Measurements from ENCODE around the gene ZBTB46. TPM values are rescaled to one million over a fixed set of nuclear protein-coding genes. Genes with fewer than 3 reads are reported as not detected.
"Not testable (repeated sequence)": the region's sequence is repeated elsewhere in the genome, so short reads cannot be mapped to it uniquely, and the experiment has no call there.

ZBTB46 gene
- total RNA-seq, 1 donor = 13.8 TPM

DNA sequence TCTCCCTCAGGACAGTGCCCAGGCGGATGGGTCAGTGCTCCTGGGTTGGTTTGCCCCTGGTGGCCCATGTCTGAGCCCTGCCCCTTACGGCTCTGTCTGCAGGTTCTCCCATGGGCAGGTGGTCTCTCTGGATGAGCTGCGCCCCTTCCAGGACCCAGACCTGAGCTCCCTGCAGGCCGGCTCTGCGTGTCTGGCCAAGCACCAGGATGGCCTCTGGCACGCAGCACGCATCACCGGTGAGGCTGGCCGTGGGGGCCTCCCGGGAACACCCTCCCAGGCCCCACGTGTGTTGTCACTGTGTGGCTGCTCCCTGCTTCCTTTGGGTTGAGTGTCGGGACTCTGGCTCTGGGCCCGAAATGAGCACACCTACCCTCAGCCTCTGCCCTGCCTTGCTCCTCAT, 97.9 kb downstream of the ZBTB46 start:
- TF ChIP-seq, protein P1, sequence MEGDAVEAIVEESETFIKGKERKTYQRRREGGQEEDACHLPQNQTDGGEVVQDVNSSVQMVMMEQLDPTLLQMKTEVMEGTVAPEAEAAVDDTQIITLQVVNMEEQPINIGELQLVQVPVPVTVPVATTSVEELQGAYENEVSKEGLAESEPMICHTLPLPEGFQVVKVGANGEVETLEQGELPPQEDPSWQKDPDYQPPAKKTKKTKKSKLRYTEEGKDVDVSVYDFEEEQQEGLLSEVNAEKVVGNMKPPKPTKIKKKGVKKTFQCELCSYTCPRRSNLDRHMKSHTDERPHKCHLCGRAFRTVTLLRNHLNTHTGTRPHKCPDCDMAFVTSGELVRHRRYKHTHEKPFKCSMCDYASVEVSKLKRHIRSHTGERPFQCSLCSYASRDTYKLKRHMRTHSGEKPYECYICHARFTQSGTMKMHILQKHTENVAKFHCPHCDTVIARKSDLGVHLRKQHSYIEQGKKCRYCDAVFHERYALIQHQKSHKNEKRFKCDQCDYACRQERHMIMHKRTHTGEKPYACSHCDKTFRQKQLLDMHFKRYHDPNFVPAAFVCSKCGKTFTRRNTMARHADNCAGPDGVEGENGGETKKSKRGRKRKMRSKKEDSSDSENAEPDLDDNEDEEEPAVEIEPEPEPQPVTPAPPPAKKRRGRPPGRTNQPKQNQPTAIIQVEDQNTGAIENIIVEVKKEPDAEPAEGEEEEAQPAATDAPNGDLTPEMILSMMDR (IDR thresholded peaks at IDR 0.05; ENCODE audit: insufficient read depth, low read depth, low read length) = no peak
- DNase-seq (ENCODE audit: low read depth) = no peak
- H3K4me3 ChIP-seq (ENCODE audit: low read depth, low read length) = no peak overlapping the region

GRCh38 chr20:63732118-63733095, 98.7 kb downstream of the ZBTB46 start:
- TF ChIP-seq, protein P1 (IDR thresholded peaks at IDR 0.05; ENCODE audit: insufficient read depth, low read depth, low read length) = no peak
- no peak for DNase-seq (ENCODE audit: low read depth)
- no peak overlapping the region for H3K4me3 ChIP-seq (ENCODE audit: low read depth, low read length)

- no peak overlapping the region for H3K4me3 ChIP-seq (ENCODE audit: low read depth, low read length)
- TF ChIP-seq, protein P1 (IDR thresholded peaks at IDR 0.05; ENCODE audit: insufficient read depth, low read depth, low read length) = no peak
- DNase-seq (ENCODE audit: low read depth) = no peak
Measured at GRCh38 chr20:63731410-63731809, 99.7 kb downstream of the ZBTB46 start.

DNA sequence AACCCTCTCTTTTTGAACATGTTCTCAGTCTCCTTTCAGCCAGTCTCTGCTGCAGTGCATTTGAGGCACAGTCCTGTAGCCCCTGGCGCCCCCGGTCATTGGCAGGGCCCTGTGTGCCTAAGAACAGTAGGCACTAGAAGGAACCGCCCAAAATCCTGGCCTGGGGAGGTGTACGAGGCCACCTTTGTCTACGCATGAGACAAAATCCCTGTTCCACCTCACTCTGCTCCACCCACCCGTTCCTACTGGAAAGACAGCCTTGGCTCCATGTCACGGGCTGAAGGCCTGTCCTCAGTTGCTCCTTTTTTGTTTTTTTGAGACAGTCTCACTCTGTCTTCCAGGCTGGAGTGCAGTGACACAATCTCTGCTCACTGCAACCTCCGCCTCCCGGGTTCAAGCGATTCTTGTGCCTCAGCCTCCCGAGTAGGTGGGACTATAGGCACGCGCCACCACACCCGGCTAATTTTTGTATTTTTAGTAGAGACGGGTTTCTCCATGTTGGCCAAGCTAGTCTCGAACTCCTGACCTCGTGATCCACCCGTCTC, 100.8 kb downstream of the ZBTB46 start:
- not testable (repeated sequence) for H3K4me3 ChIP-seq (ENCODE audit: low read depth, low read length); DNase-seq (ENCODE audit: low read depth)

DNA sequence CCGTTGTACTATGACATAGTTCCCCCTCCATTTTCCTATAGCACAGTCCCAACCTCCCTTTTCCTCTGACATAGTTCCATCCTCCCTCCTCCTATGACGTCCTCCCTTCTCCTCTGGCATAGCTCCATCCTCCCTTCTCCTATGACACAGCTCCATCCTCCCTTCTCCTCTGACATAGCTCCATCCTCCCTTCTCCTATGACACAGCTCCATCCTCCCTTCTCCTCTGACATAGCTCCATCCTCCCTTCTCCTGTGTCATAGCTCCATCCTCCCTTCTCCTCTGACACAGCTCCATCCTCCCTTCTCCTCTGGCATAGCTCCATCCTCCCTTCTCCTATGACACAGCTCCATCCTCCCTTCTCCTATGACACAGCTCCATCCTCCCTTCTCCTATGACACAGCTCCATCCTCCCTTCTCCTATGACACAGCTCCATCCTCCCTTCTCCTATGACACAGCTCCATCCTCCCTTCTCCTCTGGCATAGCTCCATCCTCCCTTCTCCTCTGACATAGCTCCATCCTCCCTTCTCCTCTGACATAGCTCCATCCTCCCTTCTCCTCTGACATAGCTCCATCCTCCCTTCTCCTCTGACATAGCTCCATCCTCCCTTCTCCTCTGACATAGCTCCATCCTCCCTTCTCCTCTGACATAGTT, 108.0 kb downstream of the ZBTB46 start:
- H3K4me3 ChIP-seq (ENCODE audit: low read depth, low read length); DNase-seq (ENCODE audit: low read depth): not testable (repeated sequence)

DNA sequence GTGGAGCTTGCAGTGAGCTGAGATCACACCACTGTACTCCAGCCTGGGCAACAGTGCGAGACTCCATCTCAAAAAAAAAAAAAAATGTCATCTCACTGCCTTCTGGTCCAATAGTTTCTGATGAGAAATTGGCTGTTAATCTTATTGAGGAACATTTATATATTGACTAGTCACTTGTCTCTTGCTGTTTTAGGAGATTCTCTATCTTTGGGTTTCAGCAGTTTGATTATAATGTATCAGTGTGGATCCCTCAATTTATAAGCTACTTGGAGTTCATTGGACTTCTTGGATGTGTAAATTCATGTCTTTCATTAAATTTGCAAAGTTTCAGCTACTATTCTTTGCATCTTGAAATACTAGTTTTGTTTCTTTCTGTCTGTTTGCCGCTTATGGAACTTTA, 112.1 kb downstream of the ZBTB46 start:
- TF ChIP-seq, protein P1 (IDR thresholded peaks at IDR 0.05; ENCODE audit: insufficient read depth, low read depth, low read length) = no peak
- no peak overlapping the region for H3K4me3 ChIP-seq (ENCODE audit: low read depth, low read length)
- no peak for DNase-seq (ENCODE audit: low read depth)

DNA sequence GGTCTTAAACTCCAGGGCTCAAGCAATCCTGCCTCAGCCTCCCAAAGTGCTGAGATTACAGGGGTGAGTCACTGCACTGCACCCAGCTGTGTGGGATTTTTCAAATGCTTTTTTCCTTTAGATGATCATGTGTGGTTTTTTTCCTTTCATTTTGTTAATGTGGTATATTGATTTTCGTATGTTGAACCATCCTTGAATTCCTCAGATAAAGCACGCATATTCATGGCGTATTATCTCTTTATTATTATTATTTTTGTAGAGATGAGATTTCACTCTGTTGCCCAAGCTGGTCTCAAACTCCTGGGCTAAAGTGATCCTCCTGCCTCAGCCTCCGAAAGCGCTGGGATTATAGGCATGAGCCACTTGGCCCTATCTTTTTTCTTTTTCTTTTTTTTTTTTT, 116.2 kb downstream of the ZBTB46 start:
- no peak overlapping the region for H3K4me3 ChIP-seq (ENCODE audit: low read depth, low read length)
- DNase-seq (ENCODE audit: low read depth) = no peak

More for the DNA sequence above, 116.2 kb downstream of the ZBTB46 start:
- TF ChIP-seq, protein P1 (IDR thresholded peaks at IDR 0.05; ENCODE audit: insufficient read depth, low read depth, low read length) = no peak
